ENCODE results near the gene GBP2. TPM values are rescaled to one million over a fixed set of nuclear protein-coding genes. Genes with fewer than 3 reads are reported as not detected.

Gene GBP2
- total RNA-seq, 1 experiment from 2014 or later: 0.24 TPM

DNA sequence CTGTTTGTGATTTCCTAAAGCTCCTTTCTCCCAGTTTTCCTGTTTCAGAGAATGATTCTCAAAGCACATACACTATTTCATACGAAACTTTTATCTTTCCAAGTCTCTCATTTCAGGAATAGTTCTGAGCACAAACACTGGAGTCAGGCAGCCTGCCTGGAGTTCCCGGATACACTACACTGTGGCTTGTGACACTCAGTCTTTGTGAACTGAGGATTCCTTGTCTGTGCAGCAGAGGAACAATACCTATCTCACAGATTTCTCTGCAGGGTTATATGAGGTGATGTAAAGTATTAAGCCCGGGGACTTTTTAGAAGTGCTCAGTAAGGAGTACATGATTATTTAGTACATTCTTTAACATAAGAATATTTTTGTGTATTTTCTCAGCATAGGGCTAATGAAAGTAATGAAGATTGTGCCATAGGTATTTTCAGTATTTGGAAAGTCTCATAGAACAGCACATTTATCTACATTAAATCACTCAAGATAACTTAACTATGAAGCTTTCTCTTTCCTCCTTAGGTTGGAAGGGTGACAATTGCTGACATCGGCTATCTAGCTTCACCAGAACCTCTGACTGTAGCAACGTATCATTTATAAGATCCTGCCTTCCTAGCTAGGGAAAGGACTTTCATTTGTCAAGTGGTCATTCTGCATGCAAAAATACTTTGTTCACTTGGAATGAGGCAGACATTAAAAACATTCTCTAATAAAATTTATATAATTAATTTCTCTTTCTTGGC lies 12.9 kb downstream of the GBP2 start (continued):
- no peak for TF ChIP-seq EMX1 (CRISPR knock-in tag; IDR thresholded peaks at IDR 0.05)
- TF ChIP-seq ZNF423 (CRISPR knock-in tag; IDR thresholded peaks at IDR 0.05): no peak
- no peak for TF ChIP-seq ZBTB21 (CRISPR knock-in tag; IDR thresholded peaks at IDR 0.05; ENCODE audit: borderline replicate concordance)
- no peak for TF ChIP-seq ZNF671 (CRISPR knock-in tag; IDR thresholded peaks at IDR 0.05)
- no peak for TF ChIP-seq IRF2 (CRISPR knock-in tag; IDR thresholded peaks at IDR 0.05; ENCODE audit: borderline replicate concordance, low read depth)
- TF ChIP-seq ZNF317 (CRISPR knock-in tag; IDR thresholded peaks at IDR 0.05; ENCODE audit: borderline replicate concordance, low read depth): no peak
- TF ChIP-seq ATF2 (CRISPR knock-in tag; IDR thresholded peaks at IDR 0.05; ENCODE audit: borderline replicate concordance, low read depth): no peak
- TF ChIP-seq, protein P1, sequence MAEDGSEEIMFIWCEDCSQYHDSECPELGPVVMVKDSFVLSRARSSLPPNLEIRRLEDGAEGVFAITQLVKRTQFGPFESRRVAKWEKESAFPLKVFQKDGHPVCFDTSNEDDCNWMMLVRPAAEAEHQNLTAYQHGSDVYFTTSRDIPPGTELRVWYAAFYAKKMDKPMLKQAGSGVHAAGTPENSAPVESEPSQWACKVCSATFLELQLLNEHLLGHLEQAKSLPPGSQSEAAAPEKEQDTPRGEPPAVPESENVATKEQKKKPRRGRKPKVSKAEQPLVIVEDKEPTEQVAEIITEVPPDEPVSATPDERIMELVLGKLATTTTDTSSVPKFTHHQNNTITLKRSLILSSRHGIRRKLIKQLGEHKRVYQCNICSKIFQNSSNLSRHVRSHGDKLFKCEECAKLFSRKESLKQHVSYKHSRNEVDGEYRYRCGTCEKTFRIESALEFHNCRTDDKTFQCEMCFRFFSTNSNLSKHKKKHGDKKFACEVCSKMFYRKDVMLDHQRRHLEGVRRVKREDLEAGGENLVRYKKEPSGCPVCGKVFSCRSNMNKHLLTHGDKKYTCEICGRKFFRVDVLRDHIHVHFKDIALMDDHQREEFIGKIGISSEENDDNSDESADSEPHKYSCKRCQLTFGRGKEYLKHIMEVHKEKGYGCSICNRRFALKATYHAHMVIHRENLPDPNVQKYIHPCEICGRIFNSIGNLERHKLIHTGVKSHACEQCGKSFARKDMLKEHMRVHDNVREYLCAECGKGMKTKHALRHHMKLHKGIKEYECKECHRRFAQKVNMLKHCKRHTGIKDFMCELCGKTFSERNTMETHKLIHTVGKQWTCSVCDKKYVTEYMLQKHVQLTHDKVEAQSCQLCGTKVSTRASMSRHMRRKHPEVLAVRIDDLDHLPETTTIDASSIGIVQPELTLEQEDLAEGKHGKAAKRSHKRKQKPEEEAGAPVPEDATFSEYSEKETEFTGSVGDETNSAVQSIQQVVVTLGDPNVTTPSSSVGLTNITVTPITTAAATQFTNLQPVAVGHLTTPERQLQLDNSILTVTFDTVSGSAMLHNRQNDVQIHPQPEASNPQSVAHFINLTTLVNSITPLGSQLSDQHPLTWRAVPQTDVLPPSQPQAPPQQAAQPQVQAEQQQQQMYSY (CRISPR knock-in tag; IDR thresholded peaks at IDR 0.05): no peak
- TF ChIP-seq ESRRA (CRISPR knock-in tag; IDR thresholded peaks at IDR 0.05; ENCODE audit: borderline replicate concordance): no peak
- no peak for TF ChIP-seq SOX15 (CRISPR knock-in tag; IDR thresholded peaks at IDR 0.05)

DNA sequence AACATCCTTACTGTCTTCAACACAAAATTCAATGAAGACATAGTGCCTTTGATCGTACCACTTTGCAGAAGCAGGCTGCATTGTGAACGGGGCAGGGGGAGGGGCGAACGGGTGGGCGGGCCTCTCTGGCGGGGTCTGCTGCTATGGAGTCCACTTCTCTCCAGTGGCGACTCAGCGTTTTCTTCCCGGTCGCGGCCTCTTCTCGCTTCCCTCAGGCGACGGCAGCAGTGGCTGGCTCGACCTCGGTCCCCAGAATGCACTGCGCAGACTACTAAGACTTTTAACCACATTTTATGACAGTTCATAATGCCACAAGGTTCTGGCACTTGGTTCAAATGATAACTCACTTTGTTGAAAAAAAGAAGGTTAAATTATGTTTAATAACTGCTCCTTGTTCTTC lies 21.2 kb downstream of the GBP2 start:
- peak; percentile 42 for DNase-seq (ENCODE audit: low spot score)
- peak; percentile 83 for ATAC-seq
- H3K36me3 Mint-ChIP-seq: no peaks in the 10 kb centered on the region; the same call in 1 of the 2 replicates
- CTCF ChIA-PET: no interaction called here
- peaks cover 12% of the 10 kb centered on the region for H3K4me1 Mint-ChIP-seq
- no peak overlapping the region; the same call in 1 of the 2 replicates for H3K4me3 Mint-ChIP-seq
- POLR2A ChIA-PET: no interaction called here
- peaks cover 15% of the 10 kb centered on the region for H3K9me3 Mint-ChIP-seq
- no peaks in the 10 kb centered on the region; the same call in 1 of the 2 replicates for H3K27me3 Mint-ChIP-seq (ENCODE audit: low read depth)
- H3K27ac Mint-ChIP-seq: no peak overlapping the region
- TF ChIP-seq, protein P2, sequence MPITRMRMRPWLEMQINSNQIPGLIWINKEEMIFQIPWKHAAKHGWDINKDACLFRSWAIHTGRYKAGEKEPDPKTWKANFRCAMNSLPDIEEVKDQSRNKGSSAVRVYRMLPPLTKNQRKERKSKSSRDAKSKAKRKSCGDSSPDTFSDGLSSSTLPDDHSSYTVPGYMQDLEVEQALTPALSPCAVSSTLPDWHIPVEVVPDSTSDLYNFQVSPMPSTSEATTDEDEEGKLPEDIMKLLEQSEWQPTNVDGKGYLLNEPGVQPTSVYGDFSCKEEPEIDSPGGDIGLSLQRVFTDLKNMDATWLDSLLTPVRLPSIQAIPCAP (CRISPR knock-in tag; IDR thresholded peaks at IDR 0.05): no peak
- no peak for TF ChIP-seq RELA (CRISPR knock-in tag; IDR thresholded peaks at IDR 0.05; ENCODE audit: borderline replicate concordance)
- no peak for TF ChIP-seq MXD4 (CRISPR knock-in tag; IDR thresholded peaks at IDR 0.05; ENCODE audit: borderline replicate concordance)
- TF ChIP-seq, protein P3, sequence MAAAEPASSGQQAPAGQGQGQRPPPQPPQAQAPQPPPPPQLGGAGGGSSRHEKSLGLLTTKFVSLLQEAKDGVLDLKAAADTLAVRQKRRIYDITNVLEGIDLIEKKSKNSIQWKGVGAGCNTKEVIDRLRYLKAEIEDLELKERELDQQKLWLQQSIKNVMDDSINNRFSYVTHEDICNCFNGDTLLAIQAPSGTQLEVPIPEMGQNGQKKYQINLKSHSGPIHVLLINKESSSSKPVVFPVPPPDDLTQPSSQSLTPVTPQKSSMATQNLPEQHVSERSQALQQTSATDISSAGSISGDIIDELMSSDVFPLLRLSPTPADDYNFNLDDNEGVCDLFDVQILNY (CRISPR knock-in tag; IDR thresholded peaks at IDR 0.05): no peak
- TF ChIP-seq MLX (CRISPR knock-in tag; IDR thresholded peaks at IDR 0.05): no peak
- TF ChIP-seq, protein P4, sequence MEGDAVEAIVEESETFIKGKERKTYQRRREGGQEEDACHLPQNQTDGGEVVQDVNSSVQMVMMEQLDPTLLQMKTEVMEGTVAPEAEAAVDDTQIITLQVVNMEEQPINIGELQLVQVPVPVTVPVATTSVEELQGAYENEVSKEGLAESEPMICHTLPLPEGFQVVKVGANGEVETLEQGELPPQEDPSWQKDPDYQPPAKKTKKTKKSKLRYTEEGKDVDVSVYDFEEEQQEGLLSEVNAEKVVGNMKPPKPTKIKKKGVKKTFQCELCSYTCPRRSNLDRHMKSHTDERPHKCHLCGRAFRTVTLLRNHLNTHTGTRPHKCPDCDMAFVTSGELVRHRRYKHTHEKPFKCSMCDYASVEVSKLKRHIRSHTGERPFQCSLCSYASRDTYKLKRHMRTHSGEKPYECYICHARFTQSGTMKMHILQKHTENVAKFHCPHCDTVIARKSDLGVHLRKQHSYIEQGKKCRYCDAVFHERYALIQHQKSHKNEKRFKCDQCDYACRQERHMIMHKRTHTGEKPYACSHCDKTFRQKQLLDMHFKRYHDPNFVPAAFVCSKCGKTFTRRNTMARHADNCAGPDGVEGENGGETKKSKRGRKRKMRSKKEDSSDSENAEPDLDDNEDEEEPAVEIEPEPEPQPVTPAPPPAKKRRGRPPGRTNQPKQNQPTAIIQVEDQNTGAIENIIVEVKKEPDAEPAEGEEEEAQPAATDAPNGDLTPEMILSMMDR (IDR thresholded peaks at IDR 0.05): no peak
- TF ChIP-seq CBFB (CRISPR knock-in tag; IDR thresholded peaks at IDR 0.05; ENCODE audit: low read depth): no peak
- TF ChIP-seq SOX15 (CRISPR knock-in tag; IDR thresholded peaks at IDR 0.05): no peak
- TF ChIP-seq TEAD4 (CRISPR knock-in tag; IDR thresholded peaks at IDR 0.05): no peak
- no peak for TF ChIP-seq ZNF396 (CRISPR knock-in tag; IDR thresholded peaks at IDR 0.05; ENCODE audit: borderline replicate concordance)
- TF ChIP-seq ARID4B (CRISPR knock-in tag; IDR thresholded peaks at IDR 0.05; ENCODE audit: borderline replicate concordance): no peak
- TF ChIP-seq FOXJ3 (CRISPR knock-in tag; IDR thresholded peaks at IDR 0.05; ENCODE audit: borderline replicate concordance): no peak
- TF ChIP-seq CREM (CRISPR knock-in tag; IDR thresholded peaks at IDR 0.05): no peak
- TF ChIP-seq RORB (CRISPR knock-in tag; IDR thresholded peaks at IDR 0.05): no peak
